GM12801 (cell line): ENCODE measurements around the gene SPACDR.

ENCODE experiments used
- TF ChIP-seq, protein P1 (sequence below): IDR thresholded peaks from one replicate; pipeline ENCODE4 v1.5.1; 2011; ENCODE audit warnings: control low read depth; ENCODE audit not compliant: insufficient read length; ENCODE audit errors: extremely low read depth

Gene SPACDR

DNA sequence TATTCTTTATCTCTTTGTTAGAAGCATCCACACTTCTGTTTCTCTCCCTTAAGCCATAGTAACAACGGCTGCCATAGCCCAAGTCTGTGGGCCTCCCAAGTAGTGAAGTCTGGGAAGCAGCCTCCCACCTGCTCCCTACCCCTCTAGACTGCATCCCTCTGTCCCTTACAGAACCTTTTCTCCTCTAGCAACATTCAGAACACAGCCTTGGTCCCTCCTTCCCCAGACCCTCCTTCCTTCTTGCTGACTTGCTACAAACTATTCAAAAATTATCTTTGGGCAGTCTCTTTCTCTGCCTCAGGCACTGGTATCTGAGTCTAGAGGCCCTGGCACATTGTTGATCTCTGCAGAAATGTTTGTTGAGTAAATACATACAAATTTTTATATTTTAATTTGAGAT is 17.4 kb upstream of the SPACDR start:
- TF ChIP-seq, protein P1, sequence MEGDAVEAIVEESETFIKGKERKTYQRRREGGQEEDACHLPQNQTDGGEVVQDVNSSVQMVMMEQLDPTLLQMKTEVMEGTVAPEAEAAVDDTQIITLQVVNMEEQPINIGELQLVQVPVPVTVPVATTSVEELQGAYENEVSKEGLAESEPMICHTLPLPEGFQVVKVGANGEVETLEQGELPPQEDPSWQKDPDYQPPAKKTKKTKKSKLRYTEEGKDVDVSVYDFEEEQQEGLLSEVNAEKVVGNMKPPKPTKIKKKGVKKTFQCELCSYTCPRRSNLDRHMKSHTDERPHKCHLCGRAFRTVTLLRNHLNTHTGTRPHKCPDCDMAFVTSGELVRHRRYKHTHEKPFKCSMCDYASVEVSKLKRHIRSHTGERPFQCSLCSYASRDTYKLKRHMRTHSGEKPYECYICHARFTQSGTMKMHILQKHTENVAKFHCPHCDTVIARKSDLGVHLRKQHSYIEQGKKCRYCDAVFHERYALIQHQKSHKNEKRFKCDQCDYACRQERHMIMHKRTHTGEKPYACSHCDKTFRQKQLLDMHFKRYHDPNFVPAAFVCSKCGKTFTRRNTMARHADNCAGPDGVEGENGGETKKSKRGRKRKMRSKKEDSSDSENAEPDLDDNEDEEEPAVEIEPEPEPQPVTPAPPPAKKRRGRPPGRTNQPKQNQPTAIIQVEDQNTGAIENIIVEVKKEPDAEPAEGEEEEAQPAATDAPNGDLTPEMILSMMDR = no peak

DNA sequence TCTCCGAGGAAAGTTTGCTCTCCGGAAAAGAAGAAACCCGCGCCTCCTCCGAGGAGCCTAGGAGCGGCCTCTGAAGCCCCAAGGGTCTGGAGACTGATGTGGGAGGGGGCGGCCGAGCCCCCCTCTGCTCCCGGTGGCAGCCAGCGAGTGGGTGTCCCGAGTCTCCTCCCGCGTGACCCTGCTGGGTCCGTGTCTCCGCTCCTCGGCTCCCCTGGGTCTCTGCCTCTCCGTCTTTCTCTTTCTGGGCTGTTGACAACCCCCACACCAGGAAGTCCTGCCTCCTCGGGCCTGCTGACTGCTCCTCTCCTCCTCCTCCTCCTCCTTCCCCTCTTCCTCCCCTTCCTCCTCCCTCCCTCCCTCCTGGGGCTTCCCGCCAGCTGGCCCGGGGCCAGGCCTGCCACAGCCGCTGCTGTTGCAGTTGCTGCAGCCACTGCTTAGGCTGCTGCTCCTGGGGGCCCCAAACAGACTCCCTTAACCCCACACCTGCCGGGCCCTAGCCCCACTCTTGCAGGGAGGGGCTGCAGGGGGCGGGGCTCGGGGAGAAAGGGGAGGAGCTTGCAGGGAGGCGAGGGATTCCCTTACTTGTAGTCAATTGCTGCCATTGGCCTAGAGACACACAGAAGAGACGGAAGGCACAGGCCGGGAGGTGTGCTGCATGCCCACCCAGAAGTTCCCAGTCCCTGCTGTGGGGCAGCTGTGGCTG is 15.0 kb upstream of the SPACDR start, which contains the start of gene TSC22D4:
TSS of gene TSC22D4 (minus strand) at position 257 of the 703 bp plus-strand sequence. CDS start 1,176 bp downstream, outside the sequence.
- TF ChIP-seq, protein P1 = no peak

DNA sequence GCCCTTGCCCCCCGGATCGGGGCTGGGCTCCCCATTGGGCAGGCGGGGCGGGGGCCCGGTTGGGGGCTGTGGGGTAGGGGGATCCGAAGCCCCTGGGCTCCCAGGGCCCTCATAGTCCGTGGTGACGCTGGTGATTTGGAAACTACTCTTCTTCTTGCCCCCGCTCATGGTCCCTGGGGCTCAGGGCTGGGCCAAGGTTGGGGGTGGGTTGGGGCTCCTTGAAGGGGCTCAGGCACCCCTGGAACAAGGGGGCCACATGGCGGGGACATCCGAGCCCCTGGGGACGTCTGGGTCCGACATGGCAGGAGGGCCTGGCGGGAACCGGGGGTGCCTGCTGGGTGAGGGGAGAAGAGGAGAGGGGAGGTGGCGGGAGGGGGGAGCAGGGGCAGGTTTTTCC is 13.8 kb upstream of the SPACDR start:
- TF ChIP-seq, protein P1 = no peak

DNA sequence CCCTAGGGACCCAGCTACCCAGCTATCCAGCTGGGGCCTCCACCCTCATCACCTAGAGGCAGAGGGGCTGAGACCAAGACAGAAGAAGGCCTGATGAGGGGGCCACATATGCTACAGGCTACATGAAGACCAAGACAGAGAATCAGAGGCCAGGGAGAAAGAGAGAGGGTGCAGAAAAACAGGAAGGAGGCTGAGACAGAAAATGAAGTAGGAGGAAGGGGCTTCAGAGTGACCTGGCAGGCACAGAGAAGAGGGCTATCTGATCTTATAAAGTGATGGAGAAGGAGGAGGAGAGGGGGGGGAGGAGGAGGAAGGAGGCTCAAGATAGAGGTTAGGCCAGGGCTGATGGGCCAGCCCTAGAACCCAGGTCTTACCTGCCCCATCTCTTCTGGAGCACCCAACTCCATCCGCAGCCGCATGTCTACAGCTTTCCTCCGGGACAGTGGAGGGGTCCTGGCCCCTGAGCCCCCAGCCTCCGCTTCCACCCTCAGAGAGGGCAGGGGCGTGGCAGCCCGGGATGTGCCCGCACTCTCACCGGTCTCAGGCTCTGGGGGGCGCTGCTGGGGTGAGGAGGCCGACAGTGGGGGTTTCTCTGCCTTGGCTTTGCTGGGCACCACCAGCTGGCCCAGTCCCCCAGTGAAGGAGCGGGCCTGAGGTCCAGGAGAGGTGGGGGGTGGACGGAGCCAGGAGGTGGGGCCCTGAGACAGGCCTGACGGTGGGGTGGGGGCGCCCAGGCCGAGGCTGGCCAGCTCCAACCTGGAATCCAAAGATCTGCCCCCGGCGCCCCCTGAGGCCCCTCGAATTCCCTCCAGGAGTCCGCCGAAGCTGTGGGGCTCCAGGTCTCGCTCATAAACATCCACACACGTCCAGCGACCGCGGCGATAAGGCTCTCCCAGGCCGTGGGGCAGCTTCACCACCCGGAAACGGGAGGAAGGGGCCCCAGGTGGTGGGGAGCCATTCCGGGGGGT is 13.1 kb upstream of the SPACDR start:
- TF ChIP-seq, protein P1 = no peak

DNA sequence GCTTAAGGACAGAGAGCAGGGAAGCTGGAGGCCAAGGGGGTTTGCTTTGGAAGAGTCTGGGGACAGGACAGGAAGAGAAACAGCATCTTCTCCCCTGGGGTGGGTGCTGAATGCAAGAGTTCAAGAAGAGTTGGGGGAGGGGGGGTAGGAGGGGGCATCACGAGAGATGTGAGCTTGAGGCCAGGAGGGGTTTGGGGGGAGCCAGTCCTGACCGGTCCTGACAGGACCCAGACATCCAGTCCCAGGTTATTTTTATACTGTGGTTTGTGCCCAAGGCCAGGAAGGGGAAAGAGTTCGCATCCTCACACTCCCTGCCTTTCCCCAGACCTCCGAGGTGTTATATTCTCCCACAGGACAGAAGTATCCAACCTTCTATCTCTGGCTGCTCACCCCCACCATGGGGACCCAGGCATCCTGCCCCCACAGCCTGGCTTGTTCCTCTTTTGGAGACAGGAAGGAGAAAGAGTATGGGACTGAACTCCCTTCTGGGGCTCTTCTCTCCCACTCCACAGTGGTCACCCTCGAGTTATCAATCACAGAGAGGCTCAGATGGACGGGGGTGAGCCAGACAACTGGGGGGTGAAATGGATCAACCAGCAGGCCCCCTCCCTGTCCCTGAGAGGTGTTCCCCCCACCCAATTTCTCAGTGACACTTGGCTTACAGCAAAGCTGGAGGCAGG is 12.2 kb upstream of the SPACDR start:
- TF ChIP-seq, protein P1 = no peak

DNA sequence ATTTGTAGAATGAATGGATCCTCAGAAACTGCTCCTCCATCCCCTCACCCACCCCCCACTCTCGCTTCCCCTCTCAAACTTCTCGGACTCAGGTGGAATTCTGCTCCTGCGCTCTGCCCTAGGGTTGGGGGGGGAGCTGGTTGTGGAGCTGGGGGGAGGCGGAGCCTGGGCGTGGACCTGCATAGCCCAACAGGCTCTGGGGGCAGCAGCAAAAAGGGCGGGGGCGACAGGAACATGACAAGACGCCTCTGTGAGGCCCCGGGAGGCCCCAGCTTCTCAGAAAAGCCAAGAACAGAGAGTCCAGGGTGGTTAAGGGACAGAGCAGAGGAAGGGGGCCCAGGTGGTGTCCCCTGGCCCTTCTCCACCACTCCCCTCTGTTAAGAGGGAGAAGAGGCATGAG is 11.5 kb upstream of the SPACDR start:
- TF ChIP-seq, protein P1 = no peak
